IMR-90 (cell line): ENCODE measurements around the gene RSF1. TPM values are rescaled to one million over a fixed set of nuclear protein-coding genes. Genes with fewer than 3 reads are reported as not detected.
A peak's percentile ranks its signal among the peaks of the same experiment; 100 is the strongest.

Experiments
- ATAC-seq: fragments of 200-7000 bp; cut with Tn5 transposase; 2 replicates; pipeline ENCODE4 v1.9.1; 2020; ENCODE audit warnings: low read depth, mild to moderate bottlenecking, moderate library complexity
- BruUV-seq: library from RNA; stranded (reverse); fragments of 400-500 nt; replicated peaks from 2 replicates; lab custom pipeline; 2021; lab: Mats Ljungman, UMichigan
- CTCF ChIA-PET: fragments of 300-600 bp; formaldehyde crosslinking; extraction: SDS; loops from one replicate; lab custom pipeline; 2021; ENCODE audit warnings: antibody characterized with exemption; lab: Yijun Ruan, JAX
- POLR2A ChIA-PET: fragments of 300-600 bp; sonication (Branson Sonifier 250); formaldehyde crosslinking; loops from one replicate; lab custom pipeline; 2022; ENCODE audit warnings: antibody characterized with exemption; ENCODE audit not compliant: unreplicated experiment; lab: Charles Lee
- DNase-seq: peaks from one replicate; pipeline ENCODE4 v3.0.0; 2013
- H2AFZ ChIP-seq: replicated peaks from 2 replicates; pipeline ENCODE3; 2013; ENCODE audit warnings: low read length, mild to moderate bottlenecking; ENCODE audit not compliant: poor library complexity
- H2AK5ac ChIP-seq: 2 replicates; pipeline ENCODE4 v1.6.1; 2013; ENCODE audit warnings: low read depth, low read length, inconsistent platforms
- H2AK9ac ChIP-seq: replicated peaks from 2 replicates; pipeline ENCODE3; 2013; ENCODE audit warnings: mild to moderate bottlenecking, low read depth, low read length, moderate library complexity; ENCODE audit not compliant: poor library complexity
- H2BK120ac ChIP-seq: 2 replicates; pipeline ENCODE4 v1.6.1; 2013; ENCODE audit warnings: low read depth, low read length, inconsistent platforms
- H2BK15ac ChIP-seq: 3 replicates; pipeline ENCODE4 v1.6.1; 2013; ENCODE audit warnings: low read depth, low read length, inconsistent platforms
- H2BK20ac ChIP-seq: 2 replicates; pipeline ENCODE4 v1.6.1; 2013; ENCODE audit warnings: low read depth, mild to moderate bottlenecking, inconsistent platforms, low read length, moderate library complexity
- H2BK5ac ChIP-seq: 2 replicates; pipeline ENCODE4 v1.6.1; 2013; ENCODE audit warnings: mild to moderate bottlenecking, low read depth, low read length, inconsistent platforms; ENCODE audit not compliant: poor library complexity, severe bottlenecking
- H3K14ac ChIP-seq: replicated peaks from 2 replicates; pipeline ENCODE4 v1.6.1; 2013; ENCODE audit warnings: low read depth, low read length, inconsistent platforms
- H3K18ac ChIP-seq: 2 replicates; pipeline ENCODE4 v1.6.1; 2013; ENCODE audit warnings: low read depth, low read length, control low read depth
- H3K23ac ChIP-seq: 2 replicates; pipeline ENCODE4 v1.6.1; 2013; ENCODE audit warnings: low read depth, low read length, inconsistent platforms
- H3K27ac ChIP-seq: 2 replicates; pipeline ENCODE4 v1.5.1; 2013; ENCODE audit warnings: mild to moderate bottlenecking, control low read depth, low read length; ENCODE audit not compliant: insufficient read depth
- H3K27me3 ChIP-seq: 2 replicates; pipeline ENCODE4 v1.6.1; 2013; ENCODE audit warnings: low read length; ENCODE audit not compliant: control insufficient read depth, insufficient read depth
- H3K36me3 ChIP-seq: 2 replicates; pipeline ENCODE4 v1.6.1; 2013; ENCODE audit warnings: low read length, mixed read lengths; ENCODE audit not compliant: control insufficient read depth, insufficient read depth
- H3K4ac ChIP-seq: 2 replicates; pipeline ENCODE4 v1.6.1; 2013; ENCODE audit warnings: low read depth, low read length, inconsistent platforms
- H3K4me1 ChIP-seq: 2 replicates; pipeline ENCODE4 v1.6.1; 2013; ENCODE audit warnings: low read length, mixed read lengths; ENCODE audit not compliant: control insufficient read depth, insufficient read depth
- H3K4me2 ChIP-seq: 2 replicates; pipeline ENCODE4 v1.6.1; 2013; ENCODE audit warnings: low read depth, mild to moderate bottlenecking, control low read depth, low read length, moderate library complexity
- H3K4me3 ChIP-seq: 2 replicates; pipeline ENCODE4 v1.5.1; 2013; ENCODE audit warnings: low read depth, mild to moderate bottlenecking, control low read depth, low read length, moderate library complexity; ENCODE audit not compliant: insufficient read depth
- H3K56ac ChIP-seq: 2 replicates; pipeline ENCODE4 v1.6.1; 2013; ENCODE audit warnings: low read length, inconsistent platforms; ENCODE audit not compliant: insufficient read depth; ENCODE audit errors: extremely low read depth
- H3K79me1 ChIP-seq, 2 experiments: 2 replicates each; pipeline ENCODE4 v1.6.1; 2013; ENCODE audit warnings: low read length in 2 of 2, inconsistent platforms in 1 of 2, low read depth in 1 of 2
- H3K9ac ChIP-seq: 2 replicates; pipeline ENCODE4 v1.6.1; 2013; ENCODE audit warnings: low read depth, low read length, control low read depth
- H3K9me1 ChIP-seq: 2 replicates; pipeline ENCODE4 v1.6.1; 2013; ENCODE audit warnings: low read length, inconsistent platforms; ENCODE audit not compliant: insufficient read depth
- H3K9me3 ChIP-seq: 2 replicates; pipeline ENCODE4 v1.6.1; 2013; ENCODE audit warnings: low read length; ENCODE audit not compliant: control insufficient read depth, insufficient read depth
- H4K20me1 ChIP-seq: 2 replicates; pipeline ENCODE4 v1.6.1; 2013; ENCODE audit warnings: low read length, inconsistent platforms; ENCODE audit not compliant: insufficient read depth
- H4K5ac ChIP-seq: 2 replicates; pipeline ENCODE4 v1.6.1; 2013; ENCODE audit warnings: mild to moderate bottlenecking, low read depth, low read length, control low read depth
- H4K8ac ChIP-seq, 2 experiments: 2 replicates each; pipeline ENCODE4 v1.6.1; 2013; ENCODE audit warnings: low read depth in 2 of 2, low read length in 2 of 2, control low read depth in 1 of 2, inconsistent platforms in 1 of 2
- H4K91ac ChIP-seq: 2 replicates; pipeline ENCODE4 v1.6.1; 2013; ENCODE audit warnings: low read depth, low read length, inconsistent platforms; ENCODE audit not compliant: insufficient read depth
- CHD1 ChIP-seq: IDR thresholded peaks from 2 replicates; pipeline ENCODE4 v1.6.1; 2012; ENCODE audit warnings: low read depth, low read length, improper control_type of control experiment
- MXI1 ChIP-seq: IDR thresholded peaks from 2 replicates; pipeline ENCODE4 v1.6.1; 2012; ENCODE audit warnings: low read depth, mild to moderate bottlenecking, low read length, moderate library complexity, borderline replicate concordance
- RAD21 ChIP-seq: IDR thresholded peaks from 2 replicates; pipeline ENCODE4 v1.6.1; 2012; ENCODE audit warnings: low read length, improper control_type of control experiment
- WGBS, 2 experiments: methylation state at CpG; one replicate each; pipeline versions ENCODE4 v1.1.5 to v1.1.7; 2013; ENCODE audit warnings: missing lambda C conversion rate in 2 of 2; ENCODE audit not compliant: insufficient read length in 1 of 2; ENCODE audit errors: extremely low coverage in 2 of 2; 5-methylcytosine and 5-hydroxymethylcytosine counted together
- dilution Hi-C: fragments of 300-500 bp; cut with HindIII; formaldehyde crosslinking; loops from one replicate; pipeline ENCODE4 v1.14.3; 2018; ENCODE audit warnings: low sequenced_read_pairs; ENCODE audit not compliant: unreplicated experiment
- in situ Hi-C: fragments of 300-500 bp; cut with MboI; formaldehyde crosslinking; loops from 3 replicates; pipeline ENCODE4 v1.14.3; 2019; ENCODE audit warnings: low sequenced_read_pairs, inconsistent platforms, mixed read lengths
- intact Hi-C: fragments of 100-400 bp; cut with micrococcal nuclease; formaldehyde crosslinking; loops from 2 replicates; pipeline ENCODE4 v1.10.0; 2022
- polyA plus RNA-seq, 3 experiments: library from polyadenylated mRNA; depleted of rRNA; stranded (reverse); fragments of >200 nt; gene quantifications; 2 replicates each; pipeline ENCODE4 v1.2.3, GENCODE V29; 2012; ENCODE audit warnings: low replicate concordance in 1 of 3
- total RNA-seq: library from RNA; depleted of rRNA; stranded (reverse); fragments of >200 nt; gene quantifications from 2 replicates; pipeline ENCODE4 v1.2.3, GENCODE V29; 2012
- TF ChIP-seq, protein P1 (sequence below): fragments of 150-350 bp; IDR thresholded peaks from 2 replicates; pipeline ENCODE4 v1.6.1; 2016; ENCODE audit warnings: low read depth, mild to moderate bottlenecking, low read length, moderate library complexity, borderline replicate concordance
- TF ChIP-seq, protein P2 (sequence below): conservative IDR thresholded peaks from 2 replicates; pipeline ENCODE4 v1.5.1; 2012; ENCODE audit warnings: mild to moderate bottlenecking, low read depth, low read length, improper control_type of control experiment

RSF1 gene
- total and polyA plus RNA-seq, 2 of the 4 experiments (the other 2 are of a cell fraction): 13.9 to 18.5 TPM

DNA sequence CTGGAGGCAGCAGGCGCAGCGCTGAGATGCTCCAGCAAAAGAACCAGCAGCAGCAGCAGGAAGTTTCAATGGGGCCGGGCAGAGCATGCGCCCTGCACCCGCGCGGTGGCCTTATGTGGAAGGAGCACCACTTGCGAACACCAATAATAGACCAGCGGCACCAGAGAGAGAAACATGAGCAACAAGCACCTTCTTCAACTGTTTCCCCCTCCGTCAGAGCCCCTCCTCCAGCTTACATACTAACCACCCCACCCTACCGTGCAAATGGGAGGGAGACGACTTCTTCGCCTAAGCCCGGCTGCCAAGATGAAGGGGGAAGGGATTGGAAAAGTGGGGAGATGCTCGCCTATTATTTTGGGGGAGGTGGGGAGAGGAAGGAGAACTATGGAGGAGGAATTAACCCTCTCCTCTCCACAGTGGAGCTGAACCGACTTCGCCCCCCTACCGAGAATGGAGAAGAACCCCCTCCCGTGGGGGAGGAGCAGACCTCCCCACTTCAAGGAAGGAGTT, 1.1 kb downstream of the RSF1 start:
- Histone ChIP-seq H4K20me1 (peaks cover 46% of the 10 kb centered on the region), H3K27ac (peak overlapping the region; percentile 89), H3K56ac (peak overlapping the region; percentile 75; the same call in 1 of the 2 replicates), H3K79me1 (peaks cover 3 to 63% of the 10 kb centered on the region in 2 experiments; a peak in 3 of 4 replicates), H4K5ac (peak overlapping the region; percentile 9; the same call in 1 of the 2 replicates), H3K9me1 (no peaks in the 10 kb centered on the region; the same call in 1 of the 2 replicates), H3K14ac (peak overlapping the region; percentile 46), H4K91ac (peak overlapping the region; percentile 25; the same call in 1 of the 2 replicates), H3K9ac (peak overlapping the region; percentile 88), H2BK5ac (peak overlapping the region; percentile 91), H2AK5ac (peak overlapping the region; percentile 91), H2BK20ac (no peak overlapping the region), H2AFZ (peak overlapping the region; percentile 98), H3K4ac (peak overlapping the region; percentile 95), H2BK120ac (0 out of 2 replicates have a peak overlapping the region, but pooled peaks have one; percentile 6), H3K18ac (no peak overlapping the region), H3K9me3 (peaks cover 4% of the 10 kb centered on the region; the same call in 1 of the 2 replicates), H3K23ac (peak overlapping the region; percentile 72; the same call in 1 of the 2 replicates), H3K27me3 (no peaks in the 10 kb centered on the region), H3K36me3 (no peaks in the 10 kb centered on the region), H2BK15ac (no peak overlapping the region; the same call in 2 of the 3 replicates), H2AK9ac (peak overlapping the region; percentile 98), H3K4me3 (peak overlapping the region; percentile 94), H3K4me2 (peak overlapping the region; percentile 92), H3K4me1 (peaks cover 3% of the 10 kb centered on the region), H4K8ac (peak overlapping the region; percentile 15 to 32; a peak in 3 of 4 replicates)
- DNase-seq: peak; percentile 88
- WGBS, 2 experiments: 0% methylated on average over 6 of the region's 19 CpGs; no CpG with 5 or more reads in 1 of the 2 experiments
- dilution Hi-C loops (no loop called here), intact Hi-C loops (loop anchor here (5.0 kb wide), 1 partner anchor 37 kb away; no protein-coding TSS in a partner anchor), in situ Hi-C loops (no loop called here)
- CTCF ChIA-PET: no interaction called here
- BruUV-seq: no TSS peak
- TF ChIP-seq CHD1 (no peak), MXI1 (peak; percentile 86; the same call in 1 of the 2 replicates), RAD21 (peak; percentile 40)
- TF ChIP-seq, protein P1, sequence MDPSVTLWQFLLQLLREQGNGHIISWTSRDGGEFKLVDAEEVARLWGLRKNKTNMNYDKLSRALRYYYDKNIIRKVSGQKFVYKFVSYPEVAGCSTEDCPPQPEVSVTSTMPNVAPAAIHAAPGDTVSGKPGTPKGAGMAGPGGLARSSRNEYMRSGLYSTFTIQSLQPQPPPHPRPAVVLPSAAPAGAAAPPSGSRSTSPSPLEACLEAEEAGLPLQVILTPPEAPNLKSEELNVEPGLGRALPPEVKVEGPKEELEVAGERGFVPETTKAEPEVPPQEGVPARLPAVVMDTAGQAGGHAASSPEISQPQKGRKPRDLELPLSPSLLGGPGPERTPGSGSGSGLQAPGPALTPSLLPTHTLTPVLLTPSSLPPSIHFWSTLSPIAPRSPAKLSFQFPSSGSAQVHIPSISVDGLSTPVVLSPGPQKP: no peak
- TF ChIP-seq, protein P2, sequence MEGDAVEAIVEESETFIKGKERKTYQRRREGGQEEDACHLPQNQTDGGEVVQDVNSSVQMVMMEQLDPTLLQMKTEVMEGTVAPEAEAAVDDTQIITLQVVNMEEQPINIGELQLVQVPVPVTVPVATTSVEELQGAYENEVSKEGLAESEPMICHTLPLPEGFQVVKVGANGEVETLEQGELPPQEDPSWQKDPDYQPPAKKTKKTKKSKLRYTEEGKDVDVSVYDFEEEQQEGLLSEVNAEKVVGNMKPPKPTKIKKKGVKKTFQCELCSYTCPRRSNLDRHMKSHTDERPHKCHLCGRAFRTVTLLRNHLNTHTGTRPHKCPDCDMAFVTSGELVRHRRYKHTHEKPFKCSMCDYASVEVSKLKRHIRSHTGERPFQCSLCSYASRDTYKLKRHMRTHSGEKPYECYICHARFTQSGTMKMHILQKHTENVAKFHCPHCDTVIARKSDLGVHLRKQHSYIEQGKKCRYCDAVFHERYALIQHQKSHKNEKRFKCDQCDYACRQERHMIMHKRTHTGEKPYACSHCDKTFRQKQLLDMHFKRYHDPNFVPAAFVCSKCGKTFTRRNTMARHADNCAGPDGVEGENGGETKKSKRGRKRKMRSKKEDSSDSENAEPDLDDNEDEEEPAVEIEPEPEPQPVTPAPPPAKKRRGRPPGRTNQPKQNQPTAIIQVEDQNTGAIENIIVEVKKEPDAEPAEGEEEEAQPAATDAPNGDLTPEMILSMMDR: 0 out of 2 replicates have a peak, but pooled peaks have one; percentile 7
- peak; percentile 31 for ATAC-seq
- POLR2A ChIA-PET: interaction anchor here (0.5 to 1.1 kb wide), 2 partner anchors 175 to 185 kb away, joined by 3 to 4 read pairs; partner anchors contain the start of gene INTS4
